Jurkat, Clone E6-1 (cell line): ENCODE data around the gene STRN4.

Source experiments
- DNase-seq: peaks from one replicate; pipeline ENCODE4 v3.0.0-alpha.2; 2011; ENCODE audit warnings: low read depth, low spot score
- H3K4me3 ChIP-seq: 2 replicates; pipeline ENCODE4 v1.5.1; 2011; ENCODE audit warnings: mild to moderate bottlenecking, low read length, control low read depth, moderate library complexity

STRN4 gene

GRCh38 chr19:46745521-46746280 is 549 bp downstream of the STRN4 start, which contains the start of gene FKRP:
TSS of gene FKRP (plus strand) at chr19:46746057. CDS start at chr19:46755451, 9,394 bp downstream.
- no peak for DNase-seq
- peak within 1 kb of the TSS; percentile 97 for H3K4me3 ChIP-seq

- peak overlapping the region; percentile 97 for H3K4me3 ChIP-seq
- no peak for DNase-seq
Observed at GRCh38 chr19:46745030-46745429, 1.2 kb downstream of the STRN4 start.

- peak overlapping the region; percentile 97; the same call in 1 of the 2 replicates for H3K4me3 ChIP-seq
- no peak for DNase-seq
Observed at GRCh38 chr19:46744005-46744691, 2.1 kb downstream of the STRN4 start.

- no peak overlapping the region for H3K4me3 ChIP-seq
- no peak for DNase-seq
Observed at GRCh38 chr19:46742926-46743480, 3.2 kb downstream of the STRN4 start.

GRCh38 chr19:46741447-46741846 is 4.8 kb downstream of the STRN4 start:
- no peak for DNase-seq
- H3K4me3 ChIP-seq = no peak overlapping the region

GRCh38 chr19:46739290-46739771 is 6.9 kb downstream of the STRN4 start:
- H3K4me3 ChIP-seq = no peak overlapping the region
- no peak for DNase-seq

- no peak for DNase-seq
Observed at GRCh38 chr19:46737761-46738171, 8.5 kb downstream of the STRN4 start.

GRCh38 chr19:46737298-46737654 is 9.0 kb downstream of the STRN4 start:
- no peak for DNase-seq
- no peak overlapping the region for H3K4me3 ChIP-seq

More at GRCh38 chr19:46737761-46738171, 8.5 kb downstream of the STRN4 start:
- H3K4me3 ChIP-seq = no peak overlapping the region

GRCh38 chr19:46736531-46737297 is 9.5 kb downstream of the STRN4 start:
- no peak for DNase-seq

GRCh38 chr19:46733690-46734292 is 12.5 kb downstream of the STRN4 start:
- no peak overlapping the region for H3K4me3 ChIP-seq
- no peak for DNase-seq

More at GRCh38 chr19:46736531-46737297, 9.5 kb downstream of the STRN4 start:
- no peak overlapping the region for H3K4me3 ChIP-seq

GRCh38 chr19:46732966-46733689 is 13.1 kb downstream of the STRN4 start:
- H3K4me3 ChIP-seq = no peak overlapping the region
- no peak for DNase-seq

GRCh38 chr19:46732172-46732938 is 13.9 kb downstream of the STRN4 start:
- no peak overlapping the region for H3K4me3 ChIP-seq
- DNase-seq = no peak

GRCh38 chr19:46731584-46731983 is 14.7 kb downstream of the STRN4 start:
- no peak for DNase-seq
- H3K4me3 ChIP-seq = no peak overlapping the region

- H3K4me3 ChIP-seq = no peak overlapping the region
- no peak for DNase-seq
Observed at GRCh38 chr19:46731007-46731501, 15.2 kb downstream of the STRN4 start.

GRCh38 chr19:46730595-46730994 is 15.7 kb downstream of the STRN4 start:
- no peak overlapping the region for H3K4me3 ChIP-seq
- no peak for DNase-seq

GRCh38 chr19:46730187-46730586 is 16.1 kb downstream of the STRN4 start:
- DNase-seq = no peak
- H3K4me3 ChIP-seq = no peak overlapping the region

- DNase-seq = no peak
- no peak overlapping the region for H3K4me3 ChIP-seq
Observed at GRCh38 chr19:46729696-46730095, 16.6 kb downstream of the STRN4 start.
